Spleen (tissue), 11 donors: Measurements from ENCODE around the gene LRRN4CL. TPM values are rescaled to one million over a fixed set of nuclear protein-coding genes. Genes with fewer than 3 reads are reported as not detected.

Experiments used
- DNase-seq: peaks from one replicate; pipeline ENCODE4 v3.0.0-alpha.2; 2020
- H3K27ac ChIP-seq, 8 donors: fragments of 200-600 bp; sonication (generic) in 7 of 8; 1 replicate in 4 of 8; 2 replicates in 4 of 8; pipeline versions ENCODE4 v1.5.0 to v1.8.0; 2016 to 2021; ENCODE audit warnings: inconsistent platforms in 4 of 8, mild to moderate bottlenecking in 4 of 8, moderate library complexity in 1 of 8
- H3K27me3 ChIP-seq, 7 donors: fragments of 200-600 bp; sonication (generic) in 6 of 7; replicated peaks in 1 of 7; 1 replicate in 4 of 7; 2 replicates in 3 of 7; pipeline versions ENCODE4 v1.5.0 to v1.8.0; 2016 to 2021; ENCODE audit warnings: inconsistent platforms in 3 of 7, mild to moderate bottlenecking in 1 of 7
- H3K36me3 ChIP-seq, 6 donors: fragments of 200-600 bp; sonication (generic) in 5 of 6; 1 replicate in 4 of 6; 2 replicates in 2 of 6; pipeline versions ENCODE4 v1.5.0 to v1.8.0; 2016 to 2021; ENCODE audit warnings: inconsistent platforms in 2 of 6
- H3K4me1 ChIP-seq, 6 donors: fragments of 200-600 bp; sonication (generic) in 5 of 6; 1 replicate in 3 of 6; 2 replicates in 3 of 6; pipeline versions ENCODE4 v1.5.0 to v1.8.0; 2016 to 2021; ENCODE audit warnings: inconsistent platforms in 3 of 6
- H3K4me3 ChIP-seq, 8 donors: fragments of 200-600 bp; sonication (generic) in 7 of 8; 1 replicate in 4 of 8; 2 replicates in 4 of 8; pipeline versions ENCODE4 v1.5.0 to v1.8.0; 2016 to 2021; ENCODE audit warnings: inconsistent platforms in 4 of 8, mild to moderate bottlenecking in 4 of 8, moderate library complexity in 2 of 8
- H3K9me3 ChIP-seq, 8 donors: fragments of 200-600 bp; sonication (generic) in 7 of 8; 1 replicate in 4 of 8; 2 replicates in 4 of 8; pipeline versions ENCODE4 v1.5.0 to v1.8.0; 2016 to 2021; ENCODE audit warnings: inconsistent platforms in 4 of 8
- CTCF ChIP-seq, 11 experiments: fragments of 200-600 bp in 7 of 11; fragments of 450-650 bp in 4 of 11; sonication (generic) in 4 of 11; IDR thresholded peaks in 8 of 11; conservative IDR thresholded peaks in 3 of 11; 1 replicate in 7 of 11; 2 replicates in 4 of 11; pipeline versions ENCODE4 v1.4.0 to v1.8.0; 2016 to 2021; ENCODE audit warnings: antibody characterized with exemption in 11 of 11, inconsistent platforms in 4 of 11, mild to moderate bottlenecking in 1 of 11
- POLR2A ChIP-seq, 3 donors: fragments of 450-650 bp; IDR thresholded peaks; one replicate each; pipeline ENCODE4 v1.5.1; 2017; ENCODE audit warnings: antibody characterized with exemption in 3 of 3, mild to moderate bottlenecking in 1 of 3
- POLR2AphosphoS5 ChIP-seq, 3 donors: sonication (generic); formaldehyde crosslinking; IDR thresholded peaks; one replicate each; pipeline ENCODE4 v1.5.1; 2017; ENCODE audit warnings: antibody characterized with exemption in 3 of 3
- WGBS, 5 donors: extraction: QIAGEN DNeasy Blood & Tissue Kit in 3 of 5; methylation state at CpG; one replicate each; pipeline versions ENCODE4 v1.1.5 to v1.1.7; 2013 to 2018; 5-methylcytosine and 5-hydroxymethylcytosine counted together
- intact Hi-C: fragments of 100-400 bp; cut with DNase I; formaldehyde crosslinking; loops from one replicate; pipeline ENCODE4 v1.15.0; 2023; ENCODE audit warnings: low total_unique reads
- polyA plus RNA-seq, 3 donors: library from polyadenylated mRNA; stranded (reverse); fragments of 200-250 nt; gene quantifications; one replicate each; pipeline ENCODE4 v1.2.1, GENCODE V29; 2013
- total RNA-seq, 7 donors: library from RNA; depleted of rRNA in 3 of 7; stranded (reverse); fragments of >200 nt in 3 of 7; fragmentation: NEBNext Ultra II Directional in 4 of 7; extraction: Animal tissue kit (Norgen Biotek cat#: 25700) in 4 of 7; gene quantifications; one replicate each; pipeline versions ENCODE4 v1.1.0 to v1.2.1, GENCODE V29; 2016 to 2021
- donor health status: healthy with polysubstance abuse.
- donor health status: DM: no; HTN: no; CAD: no; lungs with moderate emphysema.
- donor health status: DM: no; HTN: no; CAD: no.
- donor health status: Bipolar disorder and iron deficiency.
- donor health status: healthy.
- donor health status: DM: no; HTN: no; CAD: no.
- donor health status: DM: yes; HTN: yes; CAD: no.

Gene LRRN4CL
- total and polyA plus RNA-seq, 10 donors = 0.04 to 0.48 (median 0.17) TPM; not detected in 7

DNA sequence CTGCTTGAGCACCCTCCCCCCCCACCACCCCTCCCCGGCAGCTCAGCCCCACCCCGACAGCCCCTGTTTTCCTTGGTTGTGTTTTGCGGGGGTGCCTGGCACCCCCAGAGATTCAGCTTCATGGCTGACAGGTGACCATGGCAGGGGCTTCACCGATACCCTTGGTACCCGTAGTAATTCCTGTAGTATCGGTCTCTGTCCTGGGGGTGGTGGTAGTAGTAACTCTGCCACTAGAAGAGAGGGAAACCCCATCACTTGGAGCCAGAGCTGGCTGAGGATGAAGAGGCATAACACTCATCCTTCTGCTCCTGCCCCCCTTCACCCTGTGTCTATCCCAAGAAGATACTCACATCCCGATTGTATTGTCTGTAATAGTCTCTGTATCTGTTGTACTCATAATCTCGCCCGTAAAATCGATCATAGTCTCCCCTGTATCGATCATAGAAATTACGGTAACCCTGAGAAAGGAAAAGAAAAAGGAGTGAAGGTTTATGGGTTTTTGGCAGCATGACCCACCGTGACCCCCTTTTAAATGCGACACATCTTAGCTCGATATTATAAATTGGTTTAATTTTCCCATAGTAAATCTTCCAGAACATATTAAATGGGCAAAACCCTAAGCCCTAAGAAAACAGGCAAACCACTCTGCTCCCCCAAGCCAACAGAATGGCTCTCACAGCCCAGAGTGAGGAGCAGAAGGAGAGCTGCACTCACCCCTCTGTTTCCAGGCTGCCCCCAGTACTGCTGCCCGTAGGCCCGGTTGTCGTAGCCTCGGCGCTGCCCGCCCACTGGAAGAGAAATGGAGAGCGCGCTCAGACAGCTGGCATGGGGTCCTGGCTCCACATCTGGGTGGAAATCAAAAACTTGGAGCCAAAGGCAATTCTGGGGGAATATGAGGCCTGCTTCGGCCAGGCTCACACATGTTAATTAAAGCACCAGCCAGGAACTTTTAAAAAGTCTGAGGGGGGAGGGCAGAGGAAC is 26.1 kb upstream of the LRRN4CL start:
- Histone ChIP-seq H3K36me3 (peaks cover 5 to 100% (median 93%) of the 10 kb centered on the region in 6 donors), H3K27ac (no peak overlapping the region), H3K27me3 (no peaks in the 10 kb centered on the region), H3K4me1 (peaks cover 2 to 87% (median 28%) of the 10 kb centered on the region in 6 donors), H3K4me3 (no peak overlapping the region), H3K9me3 (no peaks in the 10 kb centered on the region)
- intact Hi-C loops = no loop called here
- TF ChIP-seq POLR2AphosphoS5 (IDR thresholded peaks at IDR 0.05) (peak in 2 of 3 donors; percentile 27 to 61), POLR2A (IDR thresholded peaks at IDR 0.05) (no peak)
- WGBS, 5 donors = 89 to 97% (median 94%) methylated on average over 23 to 24 of the region's 24 CpGs
- DNase-seq = no peak

DNA sequence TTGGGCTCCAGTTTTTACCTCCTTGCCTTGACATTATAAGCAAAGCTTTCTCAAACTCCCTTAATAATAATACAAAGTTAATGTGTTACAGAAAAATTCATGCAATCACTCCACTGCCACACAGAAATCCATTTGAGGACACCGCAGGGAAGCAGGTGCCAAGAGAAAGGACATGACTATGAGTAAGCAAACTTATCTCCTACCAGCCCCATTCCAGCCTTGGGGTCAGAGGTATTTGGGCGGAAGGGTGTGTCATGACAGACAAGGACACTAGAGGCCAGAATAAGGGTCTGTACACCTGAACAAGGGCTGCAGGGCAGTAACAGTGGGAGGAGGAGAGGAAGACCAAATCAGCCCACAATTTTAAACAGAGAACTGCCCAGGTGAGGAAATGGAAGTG is 24.0 kb upstream of the LRRN4CL start:
- H3K36me3 ChIP-seq = peaks cover 0 to 83% (median 74%) of the 10 kb centered on the region in 6 donors
- 83 to 89% (median 85%) methylated on average over 2 of the region's 2 CpGs for WGBS, 5 donors
- DNase-seq = no peak
- H3K4me1 ChIP-seq = peaks cover 14 to 86% (median 43%) of the 10 kb centered on the region in 6 donors
- H3K4me3 ChIP-seq = no peak overlapping the region
- H3K9me3 ChIP-seq = no peaks in the 10 kb centered on the region
- peak in 1 of 3 donors; percentile 20 for TF ChIP-seq POLR2AphosphoS5 (IDR thresholded peaks at IDR 0.05)
- TF ChIP-seq CTCF (IDR thresholded peaks at IDR 0.05 in 8 of 11, conservative IDR thresholded peaks at IDR 0.05 in 3 of 11) = no peak
- no peaks in the 10 kb centered on the region for H3K27me3 ChIP-seq
- peak overlapping the region; percentile 5 to 61 (median 46) for H3K27ac ChIP-seq
- intact Hi-C loops = no loop called here

DNA sequence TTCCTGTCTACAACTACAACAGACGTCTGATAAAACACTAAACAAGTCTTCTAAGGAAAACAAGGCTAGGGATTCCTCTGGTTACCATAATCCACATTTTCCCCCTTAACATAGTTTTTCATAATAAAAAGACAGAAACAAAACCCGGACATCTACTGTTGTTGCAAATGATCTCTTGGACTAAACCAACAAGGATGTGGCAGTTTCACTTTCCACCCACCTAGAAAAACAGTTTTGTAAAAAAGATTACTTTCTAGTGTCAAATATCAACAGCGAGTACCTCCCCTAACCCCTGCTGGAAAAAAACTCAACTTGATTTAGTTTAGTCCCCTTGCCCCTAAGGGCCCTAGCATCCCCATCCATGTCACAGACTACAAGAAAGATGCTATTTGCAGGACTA is 23.5 kb upstream of the LRRN4CL start:
- Histone ChIP-seq H3K9me3 (no peaks in the 10 kb centered on the region), H3K27ac (peak overlapping the region in 6 of 8 donors; percentile 39 to 61 (median 48)), H3K4me3 (no peak overlapping the region), H3K36me3 (peaks cover 0 to 78% (median 69%) of the 10 kb centered on the region in 6 donors), H3K4me1 (peaks cover 15 to 86% (median 48%) of the 10 kb centered on the region in 6 donors), H3K27me3 (no peaks in the 10 kb centered on the region)
- TF ChIP-seq POLR2AphosphoS5 (IDR thresholded peaks at IDR 0.05) (no peak), POLR2A (IDR thresholded peaks at IDR 0.05) (no peak), CTCF (IDR thresholded peaks at IDR 0.05 in 8 of 11, conservative IDR thresholded peaks at IDR 0.05 in 3 of 11) (no peak)
- intact Hi-C loops = no loop called here
- WGBS, 5 donors = 57 to 67% (median 65%) methylated on average over 3 of the region's 3 CpGs
- no peak for DNase-seq

DNA sequence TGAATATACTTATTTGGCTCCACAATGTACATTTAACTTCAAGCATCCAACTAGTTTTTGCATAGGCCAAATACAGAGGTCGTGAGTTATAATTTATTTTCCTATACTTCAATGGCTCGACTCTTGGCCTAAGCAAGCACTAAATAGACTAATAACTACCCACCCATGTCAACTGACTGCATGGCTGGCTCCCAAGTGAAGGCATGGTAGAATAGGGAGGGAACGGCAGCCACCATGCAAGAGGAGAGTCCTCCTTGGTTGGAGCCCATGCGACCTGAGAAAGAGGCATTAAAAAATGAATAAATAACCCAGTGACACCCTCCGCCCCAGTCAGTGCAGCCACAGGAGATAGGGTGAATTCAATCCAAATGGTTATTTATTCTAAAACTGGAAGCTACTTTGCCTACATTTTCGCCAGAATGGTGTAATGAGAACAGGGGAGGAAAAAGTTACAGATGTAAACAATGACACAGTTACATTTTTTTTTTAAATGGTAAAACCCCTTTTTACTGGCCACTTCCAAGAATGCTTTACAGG is 23.0 kb upstream of the LRRN4CL start:
- peaks cover 0 to 73% (median 64%) of the 10 kb centered on the region in 6 donors for H3K36me3 ChIP-seq
- H3K4me1 ChIP-seq = peaks cover 18 to 86% (median 50%) of the 10 kb centered on the region in 6 donors
- no peaks in the 10 kb centered on the region for H3K9me3 ChIP-seq
- no peak for DNase-seq
- intact Hi-C loops = no loop called here
- whole genome bisulfite sequencing, 5 donors = 71 to 86% (median 85%) methylated on average over 6 of the region's 6 CpGs
- H3K4me3 ChIP-seq = no peak overlapping the region
- TF ChIP-seq CTCF (IDR thresholded peaks at IDR 0.05 in 8 of 11, conservative IDR thresholded peaks at IDR 0.05 in 3 of 11) = no peak
- TF ChIP-seq POLR2A (IDR thresholded peaks at IDR 0.05) = no peak
- no peak for TF ChIP-seq POLR2AphosphoS5 (IDR thresholded peaks at IDR 0.05)
- no peaks in the 10 kb centered on the region for H3K27me3 ChIP-seq
- peak overlapping the region in 6 of 8 donors; percentile 39 to 61 (median 48) for H3K27ac ChIP-seq
